ENCODE results near the gene TMC2.
A peak's percentile ranks its signal among the peaks of the same experiment; 100 is the strongest.
"Not testable (repeated sequence)": the region's sequence is repeated elsewhere in the genome, so short reads cannot be mapped to it uniquely, and the experiment has no call there.

TMC2 gene

DNA sequence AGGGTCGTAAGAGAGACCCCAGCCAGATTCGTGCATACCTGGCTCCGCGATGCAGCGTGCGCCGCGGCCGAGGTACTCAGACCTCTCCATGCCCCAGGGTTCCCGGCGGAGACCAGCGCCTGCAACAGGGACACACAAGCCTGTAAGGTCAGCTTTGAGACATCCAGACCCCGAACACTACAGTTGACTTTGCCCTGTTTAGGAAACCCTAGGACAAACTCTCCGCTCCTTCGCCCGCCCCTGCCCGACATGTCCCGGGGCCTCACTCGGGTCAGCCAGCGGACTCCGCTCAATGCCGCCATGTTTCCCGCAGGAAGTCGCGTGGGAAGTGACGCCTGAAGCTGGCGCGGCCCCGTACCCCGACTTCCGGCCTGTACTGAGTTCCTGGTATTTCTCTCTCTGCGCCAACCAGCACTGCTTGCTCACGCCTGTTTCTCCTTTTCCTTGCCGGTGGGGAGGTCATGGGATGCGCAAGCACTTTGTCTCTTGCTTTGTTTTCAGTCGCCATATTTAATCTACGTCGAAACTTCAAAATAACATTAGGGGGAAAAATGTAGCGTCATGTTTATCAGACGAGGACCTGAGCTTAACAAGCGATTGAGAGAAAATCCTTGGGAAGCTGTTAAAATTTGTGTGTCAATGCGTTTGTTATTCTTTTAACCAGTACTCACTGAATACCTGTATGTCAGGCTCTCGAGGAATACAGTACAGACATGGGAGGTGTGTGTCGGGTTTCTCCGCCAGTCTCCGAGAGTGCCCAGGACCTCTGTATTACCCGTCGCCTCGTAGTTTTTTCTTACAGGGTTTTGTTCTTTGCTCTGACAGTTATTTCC, 127.7 kb downstream of the TMC2 start, which contains the start of gene IDH3B:
Gene IDH3B (minus strand): TSS at position 330 of the 833 bp plus-strand sequence. CDS start 28 bp downstream, at position 302.
- DNase-seq, result peak; percentile 97

DNA sequence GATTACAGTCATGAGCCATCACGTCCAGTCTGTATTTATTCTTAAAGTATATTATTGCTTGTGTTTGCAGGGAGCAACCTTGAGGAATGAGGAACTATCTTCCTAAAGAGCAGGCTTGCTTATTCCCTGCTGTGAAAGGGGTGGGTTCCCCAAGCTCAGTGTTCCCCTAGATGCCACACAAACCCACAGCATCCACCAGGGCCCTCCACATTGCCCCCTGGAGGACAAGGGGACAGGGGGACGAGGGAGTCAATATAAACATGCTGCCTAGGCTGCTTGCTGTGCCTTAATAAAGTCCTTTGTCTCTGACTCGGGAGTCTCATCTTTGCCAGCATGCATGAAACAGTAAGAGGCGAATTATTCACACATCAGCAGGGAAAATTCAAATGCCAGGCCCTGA, 135.6 kb downstream of the TMC2 start:
- peak in 1 of 2 donors; percentile 13 for DNase-seq

GRCh38 chr20:2672446-2672845, 136.1 kb downstream of the TMC2 start:
- no peak for DNase-seq

DNA sequence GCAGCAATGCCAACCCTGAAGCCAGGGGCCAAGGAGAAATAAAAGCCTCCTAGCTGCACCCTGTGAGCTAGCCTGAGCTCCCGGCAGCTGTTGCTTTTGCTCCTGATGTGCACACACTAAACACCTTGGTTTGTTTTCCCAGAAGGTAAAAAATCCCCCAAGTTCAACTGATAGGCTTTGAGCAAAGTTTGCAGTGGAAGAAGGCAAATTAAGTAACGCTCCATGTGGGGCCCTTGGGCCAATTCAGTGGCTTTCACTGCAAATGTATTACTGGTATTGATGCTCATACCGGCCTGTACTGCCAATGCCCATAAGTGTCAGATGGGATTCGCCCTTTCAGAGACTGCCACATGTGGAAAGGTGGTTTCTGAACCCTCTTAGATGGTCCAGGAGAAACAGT, 137.1 kb downstream of the TMC2 start:
- no peak for DNase-seq

DNA sequence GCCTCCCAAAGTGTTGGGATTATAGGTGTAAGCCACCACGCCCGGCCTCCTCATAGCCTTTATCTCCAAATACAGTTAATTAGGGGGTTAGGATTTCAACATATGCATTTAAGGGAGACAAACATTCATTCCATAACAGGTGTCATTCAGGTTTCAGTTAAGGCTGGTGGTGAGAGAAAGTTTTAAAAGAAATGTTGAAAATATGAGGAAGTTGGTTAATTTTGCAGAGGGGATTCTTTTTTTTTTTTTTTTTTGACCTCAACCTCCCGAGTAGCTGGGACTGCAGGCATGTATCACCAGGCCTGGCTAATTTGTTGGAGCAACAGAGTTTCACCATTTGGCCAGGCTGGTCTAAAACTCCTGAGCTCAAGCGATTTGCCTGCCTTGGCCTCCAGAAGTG, 143.7 kb downstream of the TMC2 start:
- DNase-seq, result no peak

DNA sequence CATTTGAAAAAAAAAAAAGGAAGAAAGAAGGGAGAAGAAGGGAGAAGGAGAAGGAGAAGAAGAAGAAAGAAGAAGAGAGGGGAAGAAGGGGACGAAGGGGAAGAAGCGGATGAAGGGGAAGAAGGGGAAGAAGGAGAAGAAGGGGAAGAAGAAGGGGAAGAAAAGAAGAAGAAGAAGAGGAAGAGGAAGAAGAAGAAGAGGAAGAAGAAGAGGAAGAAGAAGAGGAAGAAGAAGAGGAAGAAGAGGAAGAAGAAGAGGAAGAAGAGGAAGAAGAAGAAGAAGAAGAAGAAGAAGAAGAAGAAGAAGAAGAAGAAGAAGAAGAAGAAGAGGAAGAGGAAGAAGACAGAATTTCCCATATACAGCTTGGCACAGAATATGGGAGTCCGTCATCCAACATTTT, 145.7 kb downstream of the TMC2 start:
- not testable (repeated sequence) for DNase-seq

- peak; percentile 73 to 74 for DNase-seq
Observed at GRCh38 chr20:2684817-2685216, 148.4 kb downstream of the TMC2 start.

- DNase-seq, result no peak
Observed at GRCh38 chr20:2687514-2687913, 151.1 kb downstream of the TMC2 start.

- DNase-seq, result peak; percentile 77 to 85
Observed at GRCh38 chr20:2688041-2688591, 151.7 kb downstream of the TMC2 start.

GRCh38 chr20:2690213-2690612, 153.8 kb downstream of the TMC2 start:
- DNase-seq, result no peak

- DNase-seq, result no peak
Observed at GRCh38 chr20:2690718-2691117, 154.3 kb downstream of the TMC2 start.

DNA sequence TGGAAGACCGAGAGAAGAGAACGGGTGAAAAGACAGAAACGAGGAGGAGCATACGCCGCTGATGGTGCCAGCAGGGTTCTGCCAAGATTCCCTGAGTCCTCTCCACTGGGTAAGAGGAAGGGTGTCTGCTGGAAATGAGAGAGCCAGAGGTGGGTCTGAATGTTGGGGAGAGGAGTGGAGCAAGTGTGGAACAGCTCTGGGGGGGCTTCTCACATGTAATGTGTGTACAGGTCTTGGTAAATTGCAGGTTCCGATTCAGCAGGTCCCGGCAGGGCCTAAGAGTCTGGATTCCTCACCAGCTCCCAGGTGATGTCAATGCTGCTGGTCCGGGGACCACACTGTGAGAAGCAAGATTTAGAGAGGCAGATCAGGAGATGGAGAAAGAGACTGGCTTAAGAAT, 154.8 kb downstream of the TMC2 start:
- no peak for DNase-seq

Measured in inflammatory macrophage (primary cell).